Mononuclear cell (primary cell): ENCODE results near the gene LINC00305. TPM values are rescaled to one million over a fixed set of nuclear protein-coding genes. Genes with fewer than 3 reads are reported as not detected.

ENCODE experiments used
- H3K27me3 ChIP-seq: 2 replicates; pipeline ENCODE4 v1.6.0; 2011; ENCODE audit warnings: low read length, control low read depth; ENCODE audit not compliant: insufficient read depth
- H3K4me1 ChIP-seq: 2 replicates; pipeline ENCODE4 v1.5.1; 2011; ENCODE audit warnings: mild to moderate bottlenecking, low read length, control low read depth; ENCODE audit not compliant: insufficient read depth
- H3K4me3 ChIP-seq: 2 replicates; pipeline ENCODE4 v1.5.1; 2011; ENCODE audit warnings: mild to moderate bottlenecking, low read length, moderate library complexity
- H3K9me3 ChIP-seq: 2 replicates; pipeline ENCODE4 v1.5.1; 2011; ENCODE audit warnings: low read depth, mild to moderate bottlenecking, control low read depth, low read length
- total RNA-seq: library from RNA; depleted of rRNA; stranded (reverse); fragments of >200 nt; gene quantifications from one replicate; pipeline ENCODE4 v1.2.3, GENCODE V29; 2012

The LINC00305 gene
- total RNA-seq, 1 donor = not detected

DNA sequence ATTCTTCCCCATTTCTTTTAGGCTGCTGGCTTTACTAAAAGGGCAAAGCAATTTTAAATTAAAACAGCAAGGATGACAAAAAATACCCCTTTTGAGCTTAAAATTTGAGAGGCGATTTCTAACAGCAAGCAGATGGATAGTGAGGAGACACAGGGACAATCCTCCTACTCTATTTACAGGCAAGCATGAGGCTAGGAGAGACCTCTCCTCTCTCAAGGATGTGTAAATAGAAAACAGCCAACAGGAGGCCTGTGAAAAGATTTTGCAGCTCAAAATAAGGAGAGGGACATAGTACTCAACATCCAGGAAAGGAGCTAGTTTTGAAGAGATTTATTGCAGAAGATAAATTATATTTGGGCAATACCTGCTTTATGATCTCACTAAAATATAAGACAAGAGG, 53.8 kb downstream of the LINC00305 start:
- Histone ChIP-seq H3K4me1 (no peaks in the 10 kb centered on the region), H3K27me3 (no peaks in the 10 kb centered on the region), H3K4me3 (no peak overlapping the region), H3K9me3 (no peaks in the 10 kb centered on the region)

DNA sequence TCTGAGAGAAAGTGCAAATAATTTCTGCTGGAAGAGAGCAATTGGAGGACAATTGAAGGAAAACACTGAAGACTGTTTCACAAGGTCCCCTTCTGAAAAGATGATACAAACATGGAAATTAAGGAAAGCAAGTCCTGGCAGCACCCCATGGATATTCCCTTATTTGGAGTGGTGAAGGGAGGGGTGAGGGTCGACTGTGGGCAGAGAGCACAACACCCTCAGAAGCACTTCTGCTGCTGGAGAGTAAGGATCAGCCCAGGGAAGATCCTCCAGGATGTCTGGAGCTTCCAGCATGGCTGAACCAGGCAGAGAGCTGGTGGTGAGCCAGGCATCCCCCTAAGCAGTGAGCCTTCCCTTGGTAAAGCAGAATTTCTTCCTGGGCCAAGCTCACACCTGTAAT, 54.7 kb downstream of the LINC00305 start:
- Histone ChIP-seq H3K4me1 (no peaks in the 10 kb centered on the region), H3K4me3 (no peak overlapping the region), H3K9me3 (no peaks in the 10 kb centered on the region), H3K27me3 (no peaks in the 10 kb centered on the region)

DNA sequence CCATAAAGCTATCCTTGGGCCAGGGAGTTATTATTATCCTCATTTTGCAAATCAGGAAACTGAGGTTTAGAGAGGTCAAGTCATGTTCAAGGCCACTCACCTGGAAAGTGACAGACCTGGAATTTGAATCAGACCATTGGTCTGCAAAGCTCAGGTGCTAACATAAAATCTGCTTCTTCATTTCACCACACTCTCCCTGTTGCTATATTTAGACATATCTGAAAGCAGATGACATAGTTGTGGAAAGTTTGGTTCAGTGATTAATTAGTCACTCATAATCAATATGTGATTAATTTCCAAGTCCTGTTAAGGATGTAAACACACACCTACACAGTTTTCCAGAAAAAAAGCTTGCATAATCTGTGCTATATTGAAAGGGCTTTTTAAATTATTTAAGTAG, 57.4 kb downstream of the LINC00305 start:
- Histone ChIP-seq H3K27me3 (no peaks in the 10 kb centered on the region), H3K4me3 (no peak overlapping the region), H3K4me1 (no peaks in the 10 kb centered on the region), H3K9me3 (no peaks in the 10 kb centered on the region)

DNA sequence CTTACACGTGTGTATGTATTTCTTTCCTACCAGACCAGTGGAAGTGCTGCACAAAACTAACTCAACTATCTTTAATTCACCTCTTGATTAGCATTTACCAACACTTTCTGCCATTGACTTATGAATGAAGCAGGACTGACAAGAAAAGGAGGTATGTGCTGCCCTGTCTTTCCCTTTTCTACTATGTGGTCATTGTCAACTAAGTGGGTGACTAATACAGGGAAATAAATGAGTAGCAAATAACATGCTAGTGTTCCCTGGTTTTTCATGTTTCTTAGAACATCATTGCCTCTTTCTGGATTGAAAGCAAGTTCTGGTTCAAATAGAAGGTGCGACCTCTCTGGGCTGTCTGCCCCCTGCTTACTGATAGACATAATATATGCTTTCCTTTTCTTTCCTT, 58.0 kb downstream of the LINC00305 start:
- Histone ChIP-seq H3K4me3 (no peak overlapping the region), H3K27me3 (no peaks in the 10 kb centered on the region), H3K9me3 (no peaks in the 10 kb centered on the region), H3K4me1 (no peaks in the 10 kb centered on the region)

- Histone ChIP-seq H3K9me3 (no peaks in the 10 kb centered on the region), H3K27me3 (no peaks in the 10 kb centered on the region), H3K4me3 (no peak overlapping the region), H3K4me1 (no peaks in the 10 kb centered on the region)
Measured at GRCh38 chr18:64083916-64084315, 65.0 kb downstream of the LINC00305 start.

- no peaks in the 10 kb centered on the region for H3K9me3 ChIP-seq
- H3K27me3 ChIP-seq = no peaks in the 10 kb centered on the region
- H3K4me1 ChIP-seq = no peaks in the 10 kb centered on the region
- no peak overlapping the region for H3K4me3 ChIP-seq
Measured at GRCh38 chr18:64082513-64082912, 66.4 kb downstream of the LINC00305 start.

DNA sequence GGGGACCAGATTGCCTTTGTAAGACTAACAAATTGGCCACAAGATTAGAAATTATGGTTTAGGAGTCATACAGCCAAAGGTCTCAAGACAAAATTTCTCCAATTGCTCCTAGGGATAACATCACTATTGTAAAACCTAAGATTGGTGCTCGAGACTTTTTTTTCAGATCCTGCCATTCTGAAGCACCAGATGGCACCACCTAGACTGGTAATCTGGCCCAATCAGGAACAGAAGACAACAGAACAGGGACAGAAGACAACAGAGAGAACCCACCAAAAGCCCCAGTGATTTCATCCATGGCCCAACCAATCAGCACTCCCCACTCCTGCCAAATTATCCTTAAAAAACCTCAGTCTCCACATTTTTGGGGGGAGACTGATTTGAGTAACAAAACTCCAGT, 66.8 kb downstream of the LINC00305 start:
- peaks cover 2% of the 10 kb centered on the region for H3K27me3 ChIP-seq
- H3K9me3 ChIP-seq = no peaks in the 10 kb centered on the region
- no peaks in the 10 kb centered on the region for H3K4me1 ChIP-seq
- H3K4me3 ChIP-seq = no peak overlapping the region

- no peaks in the 10 kb centered on the region for H3K4me1 ChIP-seq
- peaks cover 2% of the 10 kb centered on the region for H3K27me3 ChIP-seq
- H3K4me3 ChIP-seq = no peak overlapping the region
- no peaks in the 10 kb centered on the region for H3K9me3 ChIP-seq
Measured at GRCh38 chr18:64073971-64074370, 74.9 kb downstream of the LINC00305 start.

DNA sequence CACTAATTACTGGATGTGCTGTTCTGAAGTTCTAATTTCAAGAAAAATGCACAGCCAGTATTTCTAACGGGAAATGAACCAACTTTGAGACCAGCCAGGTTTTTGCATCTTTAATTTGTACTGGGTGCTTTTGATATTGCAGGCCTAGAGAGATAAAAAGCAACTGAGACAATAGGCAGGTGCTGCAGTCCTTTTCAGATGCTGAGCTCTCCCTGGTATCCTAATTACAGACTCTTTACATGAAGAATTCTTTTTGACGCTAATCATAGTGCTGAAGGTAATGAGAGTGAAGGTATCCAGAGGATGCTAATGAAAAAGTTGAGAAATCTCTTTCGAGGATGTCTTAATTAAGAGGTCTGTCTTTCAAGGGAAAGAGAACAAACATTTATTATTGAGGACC, 93.9 kb downstream of the LINC00305 start:
- Histone ChIP-seq H3K9me3 (no peaks in the 10 kb centered on the region), H3K4me1 (no peaks in the 10 kb centered on the region), H3K27me3 (no peaks in the 10 kb centered on the region), H3K4me3 (no peak overlapping the region)

- Histone ChIP-seq H3K4me1 (no peaks in the 10 kb centered on the region), H3K4me3 (no peak overlapping the region), H3K27me3 (peaks cover 2% of the 10 kb centered on the region), H3K9me3 (peaks cover 6% of the 10 kb centered on the region)
Measured at GRCh38 chr18:64053246-64053645, 95.6 kb downstream of the LINC00305 start.

DNA sequence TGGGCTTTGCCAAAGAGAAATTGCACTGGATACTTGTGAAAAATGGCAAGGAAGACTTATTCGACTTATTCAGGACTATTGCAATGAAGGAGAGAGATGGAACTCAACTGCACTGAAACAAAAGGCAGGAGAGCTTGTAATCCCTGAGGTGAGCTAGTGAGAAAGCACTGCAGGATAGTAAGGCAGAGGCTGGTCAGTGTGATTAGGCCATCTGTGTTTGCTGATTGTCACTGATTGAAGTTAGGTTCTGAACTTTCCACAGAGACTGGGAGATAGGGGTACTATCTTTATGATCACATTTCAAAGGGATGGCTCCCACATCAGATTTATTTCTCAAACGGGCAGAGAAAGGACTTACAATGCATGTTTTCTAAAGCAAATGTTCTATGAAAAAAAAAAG, 96.1 kb downstream of the LINC00305 start:
- Histone ChIP-seq H3K4me3 (no peak overlapping the region), H3K9me3 (peaks cover 6% of the 10 kb centered on the region), H3K4me1 (no peaks in the 10 kb centered on the region), H3K27me3 (peaks cover 2% of the 10 kb centered on the region)

- Histone ChIP-seq H3K4me3 (no peak overlapping the region), H3K9me3 (peaks cover 6% of the 10 kb centered on the region), H3K4me1 (no peaks in the 10 kb centered on the region), H3K27me3 (no peaks in the 10 kb centered on the region)
Measured at GRCh38 chr18:64044616-64045015, 104.3 kb downstream of the LINC00305 start.

DNA sequence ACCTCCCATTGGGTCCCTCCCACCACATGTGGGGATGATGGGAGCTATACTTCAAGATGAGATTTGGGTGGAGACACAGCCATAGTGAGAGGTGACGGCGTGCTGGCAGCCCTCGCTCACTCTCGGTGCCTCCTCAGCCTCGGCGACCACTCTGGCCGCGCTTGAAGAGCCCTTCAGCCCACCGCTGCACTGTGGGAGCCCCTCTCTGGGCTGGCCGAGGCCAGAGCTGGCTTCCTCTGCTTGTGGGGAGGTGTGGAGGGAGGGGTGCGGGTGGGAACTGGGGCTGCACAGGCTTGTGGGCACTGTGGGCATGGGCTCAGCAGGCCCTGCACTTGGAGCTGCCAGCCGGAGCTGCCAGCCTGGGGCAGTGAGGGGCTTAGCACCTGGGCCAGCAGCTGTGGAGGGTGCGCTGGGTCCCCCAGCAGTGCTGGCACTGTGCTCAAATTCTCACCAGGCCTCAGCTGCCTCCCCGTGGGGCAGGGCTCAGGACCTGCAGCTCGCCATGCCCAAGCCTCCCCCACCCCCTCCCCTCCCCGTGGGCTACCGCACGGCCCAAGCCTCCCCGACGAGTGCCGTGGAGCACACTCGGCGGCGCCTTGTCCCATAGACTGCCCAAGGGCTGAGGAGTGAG, 106.0 kb downstream of the LINC00305 start:
- Histone ChIP-seq H3K9me3 (no peaks in the 10 kb centered on the region), H3K27me3 (no peaks in the 10 kb centered on the region), H3K4me3 (no peak overlapping the region), H3K4me1 (no peaks in the 10 kb centered on the region)

GRCh38 chr18:64037812-64038414, 111.0 kb downstream of the LINC00305 start:
- Histone ChIP-seq H3K4me3 (no peak overlapping the region), H3K4me1 (no peaks in the 10 kb centered on the region), H3K9me3 (no peaks in the 10 kb centered on the region), H3K27me3 (no peaks in the 10 kb centered on the region)

DNA sequence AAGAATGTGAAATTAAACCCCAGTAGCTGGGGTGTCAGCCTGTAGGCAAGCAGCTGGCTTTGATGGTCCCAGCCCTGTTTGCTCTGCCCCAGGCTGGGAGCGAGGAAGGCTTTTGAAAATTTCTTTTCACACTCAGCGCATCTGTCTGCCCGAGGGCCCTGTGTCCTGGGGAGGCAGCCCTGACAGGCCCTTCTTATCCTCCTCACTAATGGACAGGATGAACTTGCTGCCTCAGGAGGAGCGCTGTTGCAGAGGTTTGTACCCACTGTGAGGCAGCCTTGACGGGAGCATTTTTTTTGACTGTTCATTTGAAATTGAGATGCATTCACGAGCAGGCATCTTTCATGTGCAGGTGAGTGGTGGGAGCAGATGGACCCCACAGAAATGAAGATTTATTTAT, 116.6 kb downstream of the LINC00305 start:
- Histone ChIP-seq H3K4me3 (no peak overlapping the region), H3K4me1 (no peaks in the 10 kb centered on the region), H3K9me3 (no peaks in the 10 kb centered on the region), H3K27me3 (no peaks in the 10 kb centered on the region)

DNA sequence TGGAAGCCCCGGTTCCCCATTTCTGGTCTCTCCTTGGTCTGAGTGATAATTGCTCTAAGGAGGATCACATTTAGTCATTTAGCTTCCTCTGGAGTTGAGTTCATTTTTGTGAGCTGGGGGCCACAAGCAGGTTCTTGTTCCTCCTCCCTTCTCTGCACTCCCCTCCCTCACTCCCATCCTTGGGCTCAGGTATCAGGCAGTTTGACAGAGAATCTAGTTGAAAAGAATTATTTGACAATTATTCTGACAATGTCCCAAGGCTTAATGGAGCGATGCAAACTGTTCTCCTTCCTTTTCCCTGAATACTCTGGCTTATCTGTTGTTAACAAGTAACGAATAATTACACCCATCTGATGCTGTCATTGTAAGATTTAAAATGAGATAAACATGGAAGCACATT, 117.5 kb downstream of the LINC00305 start:
- Histone ChIP-seq H3K4me3 (no peak overlapping the region), H3K4me1 (no peaks in the 10 kb centered on the region), H3K9me3 (no peaks in the 10 kb centered on the region), H3K27me3 (no peaks in the 10 kb centered on the region)
